Measurements from ENCODE around the gene NPB.

Gene NPB

DNA sequence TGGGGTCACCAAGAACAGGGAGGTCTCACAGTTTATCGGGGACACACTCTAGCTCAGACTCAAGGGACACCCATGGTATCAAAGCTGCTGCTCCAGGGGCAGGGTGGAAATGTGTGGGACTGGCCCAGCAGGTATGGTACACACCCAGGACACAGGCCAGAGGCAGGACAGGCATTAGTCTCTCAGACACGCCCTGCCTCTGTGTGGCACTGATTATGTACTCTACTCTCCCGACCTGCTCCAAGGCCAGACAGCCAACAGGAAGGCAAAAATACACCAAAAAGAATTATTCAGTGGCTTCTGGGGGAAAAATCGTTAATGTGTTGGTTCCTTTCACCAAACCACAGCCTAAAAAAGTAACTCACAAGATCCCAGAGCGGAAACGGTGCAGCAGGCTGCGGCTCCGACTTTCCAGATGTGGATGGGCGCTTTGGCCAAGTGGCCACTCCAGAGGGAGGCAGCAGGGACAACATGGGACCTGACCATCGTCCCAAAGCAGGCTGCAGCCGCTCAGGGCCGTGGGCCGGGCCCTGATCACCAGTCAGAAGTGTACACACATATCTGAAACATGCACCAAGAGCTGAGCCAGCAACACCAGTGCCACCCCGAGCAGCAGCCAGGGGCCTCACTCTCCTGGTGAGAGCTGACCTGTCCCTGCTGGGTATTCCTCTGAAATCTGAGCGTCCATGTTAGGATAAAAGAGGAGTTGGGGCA, 17.0 kb downstream of the NPB start:
- peak overlapping the region in 1 of 2 donors; percentile 56 for H3K27ac ChIP-seq
- H3K9me3 ChIP-seq = no peaks in the 10 kb centered on the region
- DNase-seq = no peak
- intact Hi-C loops (cut with DNase I; ENCODE audit: low total_unique reads) = no loop called here
- H3K4me3 ChIP-seq = no peak overlapping the region
- peaks cover 4 to 56% (median 31%) of the 10 kb centered on the region in 4 donors for H3K4me1 ChIP-seq
- H3K36me3 ChIP-seq = peaks cover 24 to 63% (median 39%) of the 10 kb centered on the region in 3 donors
- no peaks in the 10 kb centered on the region for H3K27me3 ChIP-seq
- TF ChIP-seq, protein P1, sequence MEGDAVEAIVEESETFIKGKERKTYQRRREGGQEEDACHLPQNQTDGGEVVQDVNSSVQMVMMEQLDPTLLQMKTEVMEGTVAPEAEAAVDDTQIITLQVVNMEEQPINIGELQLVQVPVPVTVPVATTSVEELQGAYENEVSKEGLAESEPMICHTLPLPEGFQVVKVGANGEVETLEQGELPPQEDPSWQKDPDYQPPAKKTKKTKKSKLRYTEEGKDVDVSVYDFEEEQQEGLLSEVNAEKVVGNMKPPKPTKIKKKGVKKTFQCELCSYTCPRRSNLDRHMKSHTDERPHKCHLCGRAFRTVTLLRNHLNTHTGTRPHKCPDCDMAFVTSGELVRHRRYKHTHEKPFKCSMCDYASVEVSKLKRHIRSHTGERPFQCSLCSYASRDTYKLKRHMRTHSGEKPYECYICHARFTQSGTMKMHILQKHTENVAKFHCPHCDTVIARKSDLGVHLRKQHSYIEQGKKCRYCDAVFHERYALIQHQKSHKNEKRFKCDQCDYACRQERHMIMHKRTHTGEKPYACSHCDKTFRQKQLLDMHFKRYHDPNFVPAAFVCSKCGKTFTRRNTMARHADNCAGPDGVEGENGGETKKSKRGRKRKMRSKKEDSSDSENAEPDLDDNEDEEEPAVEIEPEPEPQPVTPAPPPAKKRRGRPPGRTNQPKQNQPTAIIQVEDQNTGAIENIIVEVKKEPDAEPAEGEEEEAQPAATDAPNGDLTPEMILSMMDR (IDR thresholded peaks at IDR 0.05) = no peak

DNA sequence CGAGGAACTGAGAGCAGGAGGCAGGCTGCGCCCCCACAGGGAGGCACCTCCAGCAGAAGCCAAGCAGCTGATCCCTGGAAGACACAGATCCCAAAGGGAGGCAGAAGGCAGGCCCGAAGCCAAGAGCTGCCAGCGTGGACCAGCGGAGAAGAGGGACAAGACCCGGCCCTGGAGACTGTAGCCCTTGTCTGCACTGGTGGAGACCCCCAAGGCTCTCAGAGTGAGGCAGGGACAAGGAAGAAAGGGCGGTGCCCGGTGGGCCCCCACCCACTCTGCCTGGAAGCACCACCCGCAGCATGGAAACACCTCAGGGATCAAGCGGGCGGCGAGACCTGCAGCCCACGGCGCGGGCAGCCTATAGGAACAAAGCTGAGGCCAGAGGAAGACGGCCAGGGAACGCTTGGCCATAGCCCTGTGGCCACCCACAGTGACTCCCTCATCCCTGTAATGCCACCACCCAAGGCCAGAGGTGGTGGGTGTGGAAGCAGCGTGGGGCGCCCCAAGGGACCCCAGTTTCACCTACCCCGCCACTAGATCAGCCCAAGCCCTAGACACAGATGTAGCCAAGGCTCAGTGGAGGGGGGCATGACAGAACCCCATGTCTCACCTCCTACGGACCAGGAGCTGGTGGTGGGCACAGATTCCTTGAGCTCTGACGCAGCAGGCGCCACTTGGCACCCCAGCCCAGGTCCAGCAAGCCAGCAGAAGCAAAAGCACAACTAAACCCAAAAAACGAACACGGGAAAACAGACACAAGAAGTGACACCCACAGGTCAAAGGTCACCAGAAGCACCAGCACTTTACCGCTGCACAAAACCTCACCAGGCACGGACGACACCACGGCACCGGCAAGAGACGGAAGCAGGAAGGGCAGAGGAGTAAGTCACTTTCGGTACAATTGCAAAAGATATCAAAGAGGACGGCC, 18.8 kb downstream of the NPB start:
- Histone ChIP-seq H3K27me3 (no peaks in the 10 kb centered on the region), H3K4me1 (peaks cover 4 to 71% (median 49%) of the 10 kb centered on the region in 4 donors), H3K27ac (no peak overlapping the region), H3K36me3 (peaks cover 8 to 44% (median 20%) of the 10 kb centered on the region in 3 donors), H3K9me3 (no peaks in the 10 kb centered on the region), H3K4me3 (no peak overlapping the region)
- intact Hi-C loops (cut with DNase I; ENCODE audit: low total_unique reads) = no loop called here
- DNase-seq = no peak
- TF ChIP-seq, protein P1 (IDR thresholded peaks at IDR 0.05) = no peak

DNA sequence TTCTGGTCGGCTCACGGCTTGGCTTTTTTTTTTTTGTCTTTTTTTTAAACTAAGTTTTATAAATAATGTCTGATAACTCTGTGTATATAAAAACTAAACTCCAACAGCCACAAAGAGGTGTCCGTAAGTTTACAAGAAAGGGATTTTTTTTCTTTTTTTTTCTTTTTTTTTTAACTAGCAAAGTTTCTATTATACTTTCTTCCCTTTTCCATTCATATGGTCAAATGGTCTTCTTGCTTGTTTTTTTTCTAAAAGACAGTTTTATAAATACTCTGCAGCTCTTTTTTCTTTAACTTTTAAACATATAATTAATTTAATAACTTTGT, 19.5 kb downstream of the NPB start:
- Histone ChIP-seq H3K36me3 (peaks cover 8 to 42% (median 19%) of the 10 kb centered on the region in 3 donors), H3K9me3 (no peaks in the 10 kb centered on the region), H3K4me1 (peaks cover 10 to 70% (median 54%) of the 10 kb centered on the region in 4 donors), H3K27me3 (no peaks in the 10 kb centered on the region), H3K27ac (no peak overlapping the region), H3K4me3 (no peak overlapping the region)
- TF ChIP-seq, protein P1 (IDR thresholded peaks at IDR 0.05) = no peak
- intact Hi-C loops (cut with DNase I; ENCODE audit: low total_unique reads) = no loop called here
- DNase-seq = no peak

DNA sequence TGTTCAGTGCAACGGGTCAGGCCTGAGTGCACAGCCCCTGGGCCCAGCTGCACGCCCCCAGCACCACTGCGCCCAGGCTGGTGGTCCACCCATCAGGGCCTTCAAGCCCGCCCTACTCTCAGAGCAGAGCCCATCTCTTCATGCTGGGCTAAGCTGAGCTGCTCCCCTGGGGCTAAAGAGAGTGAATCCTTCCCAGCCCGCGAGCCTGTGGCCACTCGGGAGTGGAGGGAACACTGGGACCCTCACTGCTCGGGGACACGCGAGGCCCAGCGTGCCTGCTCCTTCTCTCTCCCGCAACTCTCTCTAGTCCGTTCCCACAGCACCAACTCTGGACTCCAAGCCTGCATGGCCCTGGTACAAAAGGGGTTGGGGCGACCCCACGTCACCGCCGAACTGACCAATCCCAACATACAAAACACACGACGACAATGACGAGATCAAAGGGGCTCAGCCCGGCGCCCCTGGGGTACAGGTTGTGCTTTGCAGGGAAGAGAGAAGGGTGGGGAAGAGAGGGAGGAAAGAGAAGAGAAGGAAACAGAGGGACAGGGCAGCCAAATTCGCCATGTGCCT, 20.0 kb downstream of the NPB start:
- H3K27ac ChIP-seq = no peak overlapping the region
- DNase-seq = no peak
- H3K4me1 ChIP-seq = peaks cover 11 to 64% (median 48%) of the 10 kb centered on the region in 4 donors
- H3K4me3 ChIP-seq = no peak overlapping the region
- intact Hi-C loops (cut with DNase I; ENCODE audit: low total_unique reads) = loop anchor here (2.0 kb wide), 1 partner anchor 53 kb away; no protein-coding TSS in a partner anchor
- no peaks in the 10 kb centered on the region for H3K9me3 ChIP-seq
- H3K27me3 ChIP-seq = no peaks in the 10 kb centered on the region
- H3K36me3 ChIP-seq = peaks cover 8 to 42% (median 19%) of the 10 kb centered on the region in 3 donors
- TF ChIP-seq, protein P1 (IDR thresholded peaks at IDR 0.05) = no peak

DNA sequence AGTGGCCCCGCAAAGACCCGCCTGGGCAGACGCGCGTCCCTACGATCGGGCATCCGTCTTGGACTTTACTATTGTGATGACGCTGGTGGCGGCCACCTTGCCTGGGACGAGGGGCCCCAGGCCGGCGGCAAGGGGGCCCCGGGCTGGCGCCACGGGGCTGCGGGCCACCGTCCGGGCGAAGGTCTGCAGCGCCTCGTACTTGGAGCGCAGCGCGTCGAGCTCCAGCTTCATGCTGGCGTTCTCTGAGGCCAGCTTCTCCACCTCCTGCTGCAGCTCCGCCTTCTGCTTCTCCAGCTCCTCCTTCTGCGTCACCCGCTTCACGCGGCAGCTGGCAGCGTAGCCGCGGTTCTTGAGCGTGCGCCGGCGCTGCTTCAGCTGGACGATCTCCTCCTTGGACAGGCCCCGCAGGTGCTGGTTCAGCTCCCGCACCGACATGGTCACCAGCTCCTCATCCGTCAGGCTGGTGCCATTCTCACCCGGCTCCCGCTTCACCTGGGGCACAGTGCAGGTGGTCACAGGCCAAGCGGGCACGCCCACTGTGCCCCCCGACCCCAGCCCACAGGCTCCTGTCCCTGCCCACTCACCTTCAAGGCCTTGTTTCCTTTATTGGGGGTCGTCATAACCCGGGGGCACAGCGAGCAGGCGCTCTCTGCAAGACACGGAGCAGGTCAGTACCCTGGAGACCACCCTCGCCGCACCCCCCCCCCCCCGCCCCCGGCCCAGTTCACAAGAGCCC, 20.7 kb downstream of the NPB start:
- no peak for DNase-seq
- TF ChIP-seq, protein P1 (IDR thresholded peaks at IDR 0.05) = no peak
- no peaks in the 10 kb centered on the region for H3K27me3 ChIP-seq
- H3K4me1 ChIP-seq = peaks cover 11 to 60% (median 44%) of the 10 kb centered on the region in 4 donors
- peak overlapping the region; percentile 15 to 49 for H3K27ac ChIP-seq
- intact Hi-C loops (cut with DNase I; ENCODE audit: low total_unique reads) = loop anchor here (2.0 kb wide), 1 partner anchor 54 kb away; no protein-coding TSS in a partner anchor
- no peaks in the 10 kb centered on the region for H3K9me3 ChIP-seq
- H3K36me3 ChIP-seq = peaks cover 8 to 42% (median 19%) of the 10 kb centered on the region in 3 donors
- peak overlapping the region; percentile 12 to 19 for H3K4me3 ChIP-seq
